Endothelial cell of umbilical vein (primary cell): Measurements from ENCODE around the gene COL9A1. TPM values are rescaled to one million over a fixed set of nuclear protein-coding genes. Genes with fewer than 3 reads are reported as not detected.

Experiments
- BruUV-seq: library from RNA; stranded (reverse); fragments of 400-500 nt; replicated peaks from 2 replicates; lab custom pipeline; 2021; lab: Mats Ljungman, UMichigan
- CTCF ChIA-PET: fragments of 300-600, 350-600 bp; sonication (Branson Sonifier 250); formaldehyde crosslinking; loops from one replicate; lab custom pipeline; 2021; ENCODE audit warnings: antibody characterized with exemption, inconsistent platforms; lab: Charles Lee
- POLR2A ChIA-PET: fragments of 300-600, 350-600 bp; sonication (Branson Sonifier 250); formaldehyde crosslinking; loops from one replicate; lab custom pipeline; 2021; ENCODE audit warnings: antibody characterized with exemption, inconsistent platforms; lab: Charles Lee
- DNase-seq: peaks from one replicate; pipeline ENCODE4 v3.0.0-alpha.2; 2011; ENCODE audit warnings: low read depth, low spot score
- FAIRE-seq: peaks from 2 replicates; lab custom pipeline; 2011; peaks lifted over from hg19 to GRCh38; lab: Jason Lieb, UNC
- H2AFZ ChIP-seq: 2 replicates; pipeline ENCODE4 v1.6.0; 2012; ENCODE audit warnings: low read depth, low read length, control low read depth, inconsistent platforms
- H3K27ac ChIP-seq: 2 replicates; pipeline ENCODE4 v1.5.1; 2011; ENCODE audit warnings: low read depth, mild to moderate bottlenecking, control low read depth, low read length, moderate library complexity; ENCODE audit not compliant: insufficient read depth
- H3K27me3 ChIP-seq, 2 experiments: 2 replicates each; pipeline versions ENCODE4 v1.6.0 to v1.6.1; 2011; ENCODE audit warnings: low read length in 2 of 2, mixed read lengths in 1 of 2; ENCODE audit not compliant: control insufficient read depth in 2 of 2, insufficient read depth in 2 of 2
- H3K36me3 ChIP-seq, 2 experiments: 2 replicates in 1 of 2; 3 replicates in 1 of 2; pipeline ENCODE4 v1.5.1; 2011; ENCODE audit warnings: low read length in 2 of 2, mild to moderate bottlenecking in 1 of 2, moderate library complexity in 1 of 2; ENCODE audit not compliant: control insufficient read depth in 2 of 2, insufficient read depth in 2 of 2; ENCODE audit errors: extremely low read depth in 1 of 2
- H3K4me1 ChIP-seq: 3 replicates; pipeline ENCODE4 v1.5.1; 2011; ENCODE audit warnings: mild to moderate bottlenecking, low read length; ENCODE audit not compliant: control insufficient read depth, insufficient read depth; ENCODE audit errors: extremely low read depth
- H3K4me2 ChIP-seq: 2 replicates; pipeline ENCODE4 v1.6.1; 2011; ENCODE audit warnings: low read length, control low read depth, mixed read lengths; ENCODE audit not compliant: insufficient read depth
- H3K4me3 ChIP-seq, 3 experiments: fragments of 200-600 bp in 1 of 3; sonication (generic), shearing (Covaris generic) in 1 of 3; replicated peaks in 1 of 3; 2 replicates each; pipeline ENCODE4 v1.5.1; 2011 to 2016; ENCODE audit warnings: control low read depth in 3 of 3, low read length in 3 of 3, mild to moderate bottlenecking in 2 of 3, inconsistent platforms in 1 of 3, low read depth in 1 of 3, moderate library complexity in 1 of 3; ENCODE audit not compliant: insufficient read depth in 1 of 3
- H3K79me2 ChIP-seq: 2 replicates; pipeline ENCODE4 v1.6.0; 2012; ENCODE audit warnings: low read length, inconsistent platforms; ENCODE audit not compliant: control insufficient read depth, insufficient read depth
- H3K9ac ChIP-seq: replicated peaks from 2 replicates; pipeline ENCODE3; 2011; ENCODE audit warnings: low read length, control low read depth; ENCODE audit not compliant: insufficient read depth; ENCODE audit errors: extremely low read depth
- H3K9me1 ChIP-seq: replicated peaks from 3 replicates; pipeline ENCODE4 v1.6.0; 2011; ENCODE audit warnings: mild to moderate bottlenecking, low read length; ENCODE audit not compliant: control insufficient read depth, insufficient read depth; ENCODE audit errors: extremely low read depth
- H3K9me3 ChIP-seq: replicated peaks from 2 replicates; pipeline ENCODE4 v1.5.1; 2012; ENCODE audit warnings: low read length, inconsistent platforms; ENCODE audit not compliant: control insufficient read depth, insufficient read depth
- H4K20me1 ChIP-seq: replicated peaks from 2 replicates; pipeline ENCODE3; 2011; ENCODE audit warnings: mild to moderate bottlenecking, low read length; ENCODE audit not compliant: control insufficient read depth, insufficient read depth; ENCODE audit errors: extremely low read depth
- EZH2 ChIP-seq: IDR thresholded peaks from 2 replicates; pipeline ENCODE4 v1.6.1; 2012; ENCODE audit warnings: borderline replicate concordance, low read depth, mild to moderate bottlenecking, moderate library complexity, low read length, inconsistent platforms; ENCODE audit not compliant: severe bottlenecking
- FOS ChIP-seq: IDR thresholded peaks from 2 replicates; pipeline ENCODE4 v1.6.1; 2011; ENCODE audit warnings: mild to moderate bottlenecking, low read length, moderate library complexity, borderline replicate concordance; ENCODE audit not compliant: insufficient read depth
- GATA2 ChIP-seq: IDR thresholded peaks from 2 replicates; pipeline ENCODE4 v1.7.0; 2011; ENCODE audit warnings: low read depth, mild to moderate bottlenecking, moderate library complexity, mixed read lengths, low read length; ENCODE audit not compliant: insufficient read length, insufficient read depth
- JUN ChIP-seq: IDR thresholded peaks from 2 replicates; pipeline ENCODE4 v1.6.1; 2011; ENCODE audit warnings: borderline replicate concordance, low read depth; ENCODE audit not compliant: insufficient read length, insufficient read depth
- MYC ChIP-seq: IDR thresholded peaks from one replicate; pipeline ENCODE4 v1.6.1; 2011; ENCODE audit warnings: mild to moderate bottlenecking, low read depth, low read length
- POLR2A ChIP-seq: IDR thresholded peaks from 2 replicates; pipeline ENCODE4 v1.6.1; 2012; ENCODE audit warnings: low read depth, mild to moderate bottlenecking, control low read depth, low read length
- POLR2AphosphoS5 ChIP-seq: IDR thresholded peaks from 2 replicates; pipeline ENCODE4 v1.6.1; 2012; ENCODE audit warnings: low read depth, mild to moderate bottlenecking, control low read depth, low read length, moderate library complexity; ENCODE audit not compliant: insufficient read depth
- dilution Hi-C: fragments of 300-500 bp; cut with MboI; formaldehyde crosslinking; loops from one replicate; pipeline ENCODE4 v1.15.0; 2019; ENCODE audit warnings: low sequenced_read_pairs; ENCODE audit not compliant: extremely low pct_ligation_motif_present
- intact Hi-C: fragments of 100-400 bp; cut with micrococcal nuclease; formaldehyde crosslinking; loops from one replicate; pipeline ENCODE4 v1.10.0; 2022
- polyA plus RNA-seq, 4 experiments: library from polyadenylated mRNA; depleted of rRNA in 3 of 4; stranded (reverse) in 3 of 4; unstranded in 1 of 4; fragments of >200 nt; gene quantifications; 2 replicates each; pipeline versions ENCODE4 v1.2.1 to v1.2.3, GENCODE V29; 2011 to 2012; ENCODE audit warnings: missing spikeins in 1 of 4
- total RNA-seq: library from RNA; stranded (reverse); gene quantifications from 2 replicates; pipeline ENCODE4 v1.2.3, GENCODE V29; 2021
- TF ChIP-seq, protein P1 (sequence below), 2 donors: IDR thresholded peaks; 1 replicate in 1 of 2; 2 replicates in 1 of 2; pipeline ENCODE4 v1.5.1; 2011; ENCODE audit warnings: low read length in 2 of 2, mild to moderate bottlenecking in 2 of 2, moderate library complexity in 2 of 2, control low read depth in 1 of 2, inconsistent platforms in 1 of 2, low read depth in 1 of 2; ENCODE audit not compliant: insufficient read depth in 1 of 2; ENCODE audit errors: extremely low read depth in 1 of 2

Gene COL9A1
- total and polyA plus RNA-seq, 2 donors (not counting 3 experiments of a cell fraction or from before 2014, with no cell fraction given) = not detected

DNA sequence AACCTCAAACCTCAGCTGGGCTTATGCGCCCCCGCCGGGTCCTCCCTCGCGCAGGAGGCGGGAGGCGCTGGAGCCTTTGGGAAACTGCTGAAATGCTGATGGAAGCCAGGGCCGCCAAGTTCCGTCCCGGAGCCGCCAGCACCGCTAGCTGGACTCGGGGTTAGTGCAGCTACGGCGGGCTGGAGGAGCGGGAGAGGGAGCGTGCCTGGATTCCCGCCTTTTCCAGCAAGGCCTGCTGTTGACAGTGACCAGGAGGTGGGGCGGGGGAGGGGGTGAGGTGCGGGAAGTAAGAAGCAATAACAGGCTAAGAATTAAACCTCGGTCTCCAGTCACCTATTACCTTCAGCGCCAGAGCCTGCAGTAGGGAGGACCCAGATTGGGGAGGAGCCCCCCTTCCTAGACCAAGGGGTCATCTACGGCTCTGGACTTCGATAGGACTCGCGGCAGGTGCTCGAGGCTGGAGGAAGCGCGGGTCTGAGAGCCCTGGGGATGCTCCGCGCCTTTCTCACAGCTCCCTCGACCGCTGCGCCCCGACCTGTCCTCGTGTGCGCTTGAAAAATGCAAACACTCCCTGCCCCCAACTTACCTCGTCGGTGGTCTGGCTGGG, 20.5 kb downstream of the COL9A1 start:
- Histone ChIP-seq H2AFZ (no peak overlapping the region), H3K27me3 (peaks cover 15 to 19% of the 10 kb centered on the region in 2 experiments), H3K4me1 (no peaks in the 10 kb centered on the region), H3K36me3 (no peaks in the 10 kb centered on the region), H3K4me3 (no peak overlapping the region), H3K79me2 (no peaks in the 10 kb centered on the region), H3K9me3 (no peaks in the 10 kb centered on the region), H4K20me1 (no peaks in the 10 kb centered on the region), H3K27ac (no peak overlapping the region), H3K9ac (no peak overlapping the region), H3K4me2 (no peak overlapping the region), H3K9me1 (no peaks in the 10 kb centered on the region)
- intact Hi-C loops (no loop called here), dilution Hi-C loops (no loop called here)
- ChIA-PET POLR2A (no interaction called here), CTCF (no interaction called here)
- DNase-seq = no peak
- TF ChIP-seq, protein P1, sequence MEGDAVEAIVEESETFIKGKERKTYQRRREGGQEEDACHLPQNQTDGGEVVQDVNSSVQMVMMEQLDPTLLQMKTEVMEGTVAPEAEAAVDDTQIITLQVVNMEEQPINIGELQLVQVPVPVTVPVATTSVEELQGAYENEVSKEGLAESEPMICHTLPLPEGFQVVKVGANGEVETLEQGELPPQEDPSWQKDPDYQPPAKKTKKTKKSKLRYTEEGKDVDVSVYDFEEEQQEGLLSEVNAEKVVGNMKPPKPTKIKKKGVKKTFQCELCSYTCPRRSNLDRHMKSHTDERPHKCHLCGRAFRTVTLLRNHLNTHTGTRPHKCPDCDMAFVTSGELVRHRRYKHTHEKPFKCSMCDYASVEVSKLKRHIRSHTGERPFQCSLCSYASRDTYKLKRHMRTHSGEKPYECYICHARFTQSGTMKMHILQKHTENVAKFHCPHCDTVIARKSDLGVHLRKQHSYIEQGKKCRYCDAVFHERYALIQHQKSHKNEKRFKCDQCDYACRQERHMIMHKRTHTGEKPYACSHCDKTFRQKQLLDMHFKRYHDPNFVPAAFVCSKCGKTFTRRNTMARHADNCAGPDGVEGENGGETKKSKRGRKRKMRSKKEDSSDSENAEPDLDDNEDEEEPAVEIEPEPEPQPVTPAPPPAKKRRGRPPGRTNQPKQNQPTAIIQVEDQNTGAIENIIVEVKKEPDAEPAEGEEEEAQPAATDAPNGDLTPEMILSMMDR (IDR thresholded peaks at IDR 0.05; ENCODE audit: extremely low read depth in 1 of 2, insufficient read depth in 1 of 2, low read depth in 1 of 2, low read length in 2 of 2) = no peak
- TF ChIP-seq EZH2 (no peak), MYC (no peak), POLR2AphosphoS5 (no peak), JUN (no peak), POLR2A (no peak), FOS (no peak), GATA2 (no peak)
- FAIRE-seq = no peak
- BruUV-seq = no TSS peak
